Suprapubic skin (tissue), 4 donors: ENCODE measurements around the gene ATP13A3. TPM values are rescaled to one million over a fixed set of nuclear protein-coding genes. Genes with fewer than 3 reads are reported as not detected.

ENCODE experiments used
- DNase-seq, 2 donors: peaks; one replicate each; pipeline ENCODE4 v3.0.0-alpha.2; 2019; ENCODE audit warnings: low spot score in 2 of 2
- H3K27ac ChIP-seq: fragments of 200-600 bp; sonication (generic); one replicate; pipeline ENCODE4 v1.5.1; 2019
- H3K27me3 ChIP-seq: fragments of 200-600 bp; sonication (generic); one replicate; pipeline ENCODE4 v1.5.1; 2019
- H3K36me3 ChIP-seq: fragments of 200-600 bp; sonication (generic); one replicate; pipeline ENCODE4 v1.5.1; 2019
- H3K4me1 ChIP-seq: fragments of 200-600 bp; sonication (generic); one replicate; pipeline ENCODE4 v1.5.1; 2019
- H3K4me3 ChIP-seq: fragments of 200-600 bp; sonication (generic); one replicate; pipeline ENCODE4 v1.5.1; 2019; ENCODE audit warnings: mild to moderate bottlenecking
- H3K9me3 ChIP-seq: fragments of 200-600 bp; sonication (generic); one replicate; pipeline ENCODE4 v1.5.1; 2019
- CTCF ChIP-seq, 2 donors: fragments of 200-600 bp in 1 of 2; fragments of 450-650 bp in 1 of 2; sonication (generic) in 1 of 2; IDR thresholded peaks; one replicate each; pipeline ENCODE4 v1.5.1; 2016 to 2019; ENCODE audit warnings: antibody characterized with exemption in 2 of 2, mild to moderate bottlenecking in 1 of 2, moderate library complexity in 1 of 2
- EP300 ChIP-seq: sonication (generic); formaldehyde crosslinking; IDR thresholded peaks from one replicate; pipeline ENCODE4 v1.6.1; 2017; ENCODE audit warnings: antibody characterized with exemption
- POLR2A ChIP-seq, 2 donors: fragments of 450-650 bp; IDR thresholded peaks; one replicate each; pipeline ENCODE4 v1.6.1; 2017; ENCODE audit warnings: antibody characterized with exemption in 2 of 2, mild to moderate bottlenecking in 2 of 2, moderate library complexity in 2 of 2
- POLR2AphosphoS5 ChIP-seq, 3 donors: sonication (generic); formaldehyde crosslinking; IDR thresholded peaks; one replicate each; pipeline ENCODE4 v1.6.1; 2017; ENCODE audit warnings: antibody characterized with exemption in 3 of 3
- WGBS: methylation state at CpG from one replicate; pipeline ENCODE4 v1.1.5; 2018; 5-methylcytosine and 5-hydroxymethylcytosine counted together
- total RNA-seq, 4 donors: library from RNA; depleted of rRNA; stranded (reverse); fragments of >200 nt; gene quantifications; one replicate each; pipeline ENCODE4 v1.1.0, GENCODE V29; 2016

ATP13A3 gene
- total RNA-seq, 4 donors from 2014 or later, result 49.3 to 76.0 (median 64.0) TPM

DNA sequence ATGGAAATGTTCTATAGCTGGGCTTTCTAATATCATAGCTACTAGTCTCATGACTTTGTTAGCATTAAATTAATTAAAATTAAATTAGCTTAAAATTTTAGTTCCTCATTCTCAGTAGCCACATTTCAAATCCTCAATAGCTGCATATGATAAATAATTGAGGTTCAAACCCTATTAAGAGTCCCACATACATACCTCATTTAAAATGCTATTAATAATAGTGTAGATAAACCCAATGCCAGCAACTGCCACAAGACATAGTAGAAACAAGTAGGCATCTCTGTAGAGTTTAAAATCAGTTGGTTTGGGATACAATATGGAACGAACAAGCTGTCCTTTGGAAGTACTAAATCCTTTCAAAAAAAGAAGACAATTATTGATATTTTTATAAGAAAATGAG, 39.1 kb downstream of the ATP13A3 start:
- WGBS, result 100% methylated on average over 1 of the region's 1 CpG

GRCh38 chr3:194447161-194447560, 39.6 kb downstream of the ATP13A3 start:
- no peak for TF ChIP-seq EP300
- TF ChIP-seq POLR2A (IDR thresholded peaks at IDR 0.05), result no peak
- no peak for TF ChIP-seq CTCF (IDR thresholded peaks at IDR 0.05)
- no peak for TF ChIP-seq POLR2AphosphoS5 (IDR thresholded peaks at IDR 0.05)
- Histone ChIP-seq H3K9me3 (no peaks in the 10 kb centered on the region), H3K36me3 (peaks cover 58% of the 10 kb centered on the region), H3K4me3 (no peak overlapping the region), H3K27ac (no peak overlapping the region), H3K4me1 (no peaks in the 10 kb centered on the region), H3K27me3 (no peaks in the 10 kb centered on the region)
- 91% methylated on average over 6 of the region's 6 CpGs for WGBS
- DNase-seq, result no peak

More for the DNA sequence above, 39.1 kb downstream of the ATP13A3 start:
- H3K27me3 ChIP-seq, result no peaks in the 10 kb centered on the region
- H3K36me3 ChIP-seq, result peaks cover 60% of the 10 kb centered on the region
- H3K4me1 ChIP-seq, result no peaks in the 10 kb centered on the region
- TF ChIP-seq EP300 (no peak), POLR2A (IDR thresholded peaks at IDR 0.05) (no peak), POLR2AphosphoS5 (IDR thresholded peaks at IDR 0.05) (no peak), CTCF (IDR thresholded peaks at IDR 0.05) (no peak)
- no peak for DNase-seq
- no peak overlapping the region for H3K4me3 ChIP-seq
- no peak overlapping the region for H3K27ac ChIP-seq
- H3K9me3 ChIP-seq, result no peaks in the 10 kb centered on the region

DNA sequence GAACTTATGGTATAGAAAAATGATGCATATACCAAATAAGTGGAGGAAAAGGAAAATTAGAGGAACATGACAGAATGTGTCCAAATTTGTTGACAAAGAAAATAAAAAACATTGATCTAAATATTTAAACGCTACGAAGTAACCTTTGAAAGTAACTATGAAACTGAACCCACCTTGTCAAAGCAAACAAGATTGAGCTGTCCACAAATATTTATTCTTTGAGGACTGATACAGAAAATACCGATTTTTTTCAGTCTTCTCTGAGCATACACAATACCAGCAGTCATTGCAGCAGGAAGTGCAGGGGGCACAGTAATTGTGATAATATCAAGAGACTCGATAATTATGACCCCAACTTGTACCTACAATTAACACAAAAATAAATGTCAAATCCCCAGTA, 40.0 kb downstream of the ATP13A3 start:
- no peaks in the 10 kb centered on the region for H3K9me3 ChIP-seq
- H3K27me3 ChIP-seq, result no peaks in the 10 kb centered on the region
- no peak overlapping the region for H3K27ac ChIP-seq
- 88% methylated on average over 4 of the region's 4 CpGs for WGBS
- H3K4me1 ChIP-seq, result no peaks in the 10 kb centered on the region
- no peak for TF ChIP-seq POLR2AphosphoS5 (IDR thresholded peaks at IDR 0.05)
- DNase-seq, result no peak
- H3K4me3 ChIP-seq, result no peak overlapping the region
- peaks cover 54% of the 10 kb centered on the region for H3K36me3 ChIP-seq

DNA sequence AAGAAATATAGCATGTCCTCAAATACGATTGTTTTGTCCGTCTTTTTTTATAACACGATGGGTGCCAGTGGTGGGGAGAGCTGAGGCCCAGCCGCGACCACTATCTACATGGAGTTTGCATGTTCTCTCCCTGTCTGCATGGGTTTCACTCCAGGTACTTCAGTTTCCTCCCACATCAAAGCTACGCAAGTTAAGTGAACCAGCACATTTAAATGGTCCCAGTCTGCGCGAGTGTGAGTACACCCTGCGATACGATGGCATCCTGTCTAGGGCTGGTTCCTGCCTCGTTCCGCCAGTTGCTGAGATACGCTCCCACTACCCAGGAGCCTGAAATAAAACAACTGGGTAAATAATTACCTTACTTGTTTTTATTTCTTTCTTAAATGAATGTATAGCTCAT, 40.6 kb downstream of the ATP13A3 start:
- TF ChIP-seq POLR2AphosphoS5 (IDR thresholded peaks at IDR 0.05) (no peak), POLR2A (IDR thresholded peaks at IDR 0.05) (no peak), EP300 (no peak), CTCF (IDR thresholded peaks at IDR 0.05) (no peak)
- Histone ChIP-seq H3K9me3 (no peaks in the 10 kb centered on the region), H3K36me3 (peaks cover 52% of the 10 kb centered on the region), H3K4me3 (no peak overlapping the region), H3K4me1 (no peaks in the 10 kb centered on the region), H3K27me3 (no peaks in the 10 kb centered on the region), H3K27ac (no peak overlapping the region)
- 95% methylated on average over 13 of the region's 13 CpGs for WGBS
- no peak for DNase-seq

- WGBS, result 83% methylated on average over 2 of the region's 2 CpGs
- TF ChIP-seq EP300 (no peak), POLR2AphosphoS5 (IDR thresholded peaks at IDR 0.05) (no peak), CTCF (IDR thresholded peaks at IDR 0.05) (no peak), POLR2A (IDR thresholded peaks at IDR 0.05) (no peak)
- Histone ChIP-seq H3K27me3 (no peaks in the 10 kb centered on the region), H3K9me3 (no peaks in the 10 kb centered on the region), H3K27ac (no peak overlapping the region), H3K4me1 (no peaks in the 10 kb centered on the region), H3K36me3 (peaks cover 51% of the 10 kb centered on the region), H3K4me3 (no peak overlapping the region)
- no peak for DNase-seq
Observed at GRCh38 chr3:194443901-194444300, 42.9 kb downstream of the ATP13A3 start.

DNA sequence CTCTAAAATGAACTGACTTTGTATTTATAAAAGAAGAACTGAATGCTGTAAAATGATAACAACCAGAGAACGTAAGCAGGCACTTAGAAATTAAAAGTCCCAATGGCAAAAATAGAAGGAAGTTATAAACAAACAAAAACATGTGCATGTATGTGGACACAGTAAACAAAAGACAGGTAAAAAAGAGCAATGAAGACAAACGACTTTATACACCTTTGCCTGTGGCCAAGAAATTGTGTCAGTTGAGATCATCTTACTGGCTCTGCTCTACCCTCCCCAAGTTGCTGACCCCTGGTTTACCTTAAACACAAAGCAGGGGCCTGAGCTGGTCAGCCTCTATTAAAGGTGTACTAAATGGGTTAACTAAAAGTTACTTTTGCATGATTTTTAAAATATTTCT, 46.0 kb downstream of the ATP13A3 start:
- no peaks in the 10 kb centered on the region for H3K9me3 ChIP-seq
- H3K27me3 ChIP-seq, result no peaks in the 10 kb centered on the region
- DNase-seq, result no peak
- no peak overlapping the region for H3K4me3 ChIP-seq
- WGBS, result 68% methylated on average over 2 of the region's 2 CpGs
- H3K4me1 ChIP-seq, result no peaks in the 10 kb centered on the region
- peaks cover 53% of the 10 kb centered on the region for H3K36me3 ChIP-seq
- no peak for TF ChIP-seq POLR2AphosphoS5 (IDR thresholded peaks at IDR 0.05)
- no peak for TF ChIP-seq POLR2A (IDR thresholded peaks at IDR 0.05)
- no peak for TF ChIP-seq EP300
- no peak for TF ChIP-seq CTCF (IDR thresholded peaks at IDR 0.05)
- no peak overlapping the region for H3K27ac ChIP-seq
